Vagina (tissue), 2 donors: ENCODE results near the gene NAXE.

Experiments used
- CTCF ChIP-seq, 3 experiments: fragments of 450-650 bp in 2 of 3; fragments of 200-600 bp in 1 of 3; sonication (generic) in 1 of 3; IDR thresholded peaks; one replicate each; pipeline ENCODE4 v1.5.1; 2017 to 2019; ENCODE audit warnings: antibody characterized with exemption in 3 of 3, mild to moderate bottlenecking in 2 of 3, moderate library complexity in 2 of 3
- POLR2A ChIP-seq, 2 donors: fragments of 450-650 bp; IDR thresholded peaks; one replicate each; pipeline ENCODE4 v1.6.1; 2017; ENCODE audit warnings: antibody characterized with exemption in 2 of 2, mild to moderate bottlenecking in 2 of 2, moderate library complexity in 2 of 2

DNA sequence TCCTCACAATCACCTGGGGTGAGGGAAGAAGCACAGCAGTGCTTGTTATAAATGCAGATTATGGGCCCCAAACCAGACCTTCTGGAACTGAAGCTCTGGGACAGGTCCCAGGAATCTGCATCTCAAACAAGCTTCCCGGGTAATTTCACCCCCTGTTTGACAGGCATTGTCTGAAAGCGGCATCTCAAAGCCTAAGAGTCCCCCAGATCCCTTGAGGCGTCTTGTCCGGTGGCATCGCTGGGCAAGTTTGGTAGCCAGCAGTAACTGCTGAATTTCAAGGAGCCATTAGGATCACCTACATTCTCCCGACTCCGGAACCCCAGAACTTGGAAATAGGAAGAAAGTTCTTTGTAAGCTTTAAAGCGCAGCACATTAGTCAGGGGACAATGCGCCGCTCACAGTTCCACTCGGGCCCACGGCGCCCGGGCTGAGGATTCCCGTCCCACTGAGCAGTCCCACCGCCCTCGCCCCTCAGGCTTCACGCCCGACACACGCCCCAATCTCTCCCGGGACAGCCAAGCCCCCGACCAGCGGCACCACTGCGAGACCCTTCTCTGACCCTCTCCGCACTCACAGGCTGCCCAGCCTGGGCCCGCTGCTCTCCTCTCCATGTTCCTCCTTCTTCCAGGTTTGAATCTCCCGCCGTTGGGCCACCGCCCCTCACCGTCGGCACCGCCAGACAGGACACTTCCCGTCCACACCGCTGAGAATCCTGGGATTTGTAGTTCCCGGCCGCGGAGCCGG, 19.5 kb upstream of the NAXE start, which contains the start of gene IQGAP3:
- TF ChIP-seq CTCF (IDR thresholded peaks at IDR 0.05), result no peak
- TF ChIP-seq POLR2A (IDR thresholded peaks at IDR 0.05), result no peak
